MM.1S (cell line): ENCODE results near the gene PCSK9.

Experiments used
- DNase-seq: peaks from one replicate; pipeline ENCODE4 v3.0.0-alpha.2; 2015
- H2AFZ ChIP-seq: fragments of 300-600 bp; sonication (generic); 2 replicates; pipeline ENCODE4 v1.6.0; 2016; ENCODE audit warnings: antibody characterized with exemption, low read length
- H3F3A ChIP-seq: fragments of 300-600 bp; sonication (generic); 2 replicates; pipeline ENCODE4 v1.6.1; 2016; ENCODE audit warnings: mild to moderate bottlenecking, antibody characterized with exemption, low read length, moderate library complexity, mixed read lengths; ENCODE audit not compliant: insufficient read depth
- H3K27ac ChIP-seq: fragments of 300-600 bp; sonication (generic); 2 replicates; pipeline ENCODE4 v1.5.1; 2016; ENCODE audit warnings: mild to moderate bottlenecking, low read length
- H3K27me3 ChIP-seq: fragments of 300-600 bp; sonication (generic); replicated peaks from 2 replicates; pipeline ENCODE4 v1.6.0; 2016; ENCODE audit warnings: low read length; ENCODE audit not compliant: insufficient read depth
- H3K36me3 ChIP-seq: fragments of 300-600 bp; sonication (generic); replicated peaks from 2 replicates; pipeline ENCODE4 v1.6.1; 2016; ENCODE audit warnings: mild to moderate bottlenecking, low read length, mixed read lengths; ENCODE audit not compliant: insufficient read depth
- H3K4me1 ChIP-seq: fragments of 300-600 bp; sonication (generic); 2 replicates; pipeline ENCODE4 v1.6.1; 2016; ENCODE audit warnings: low read length, mixed read lengths
- H3K4me2 ChIP-seq: fragments of 300-600 bp; sonication (generic); 2 replicates; pipeline ENCODE4 v1.6.0; 2016; ENCODE audit warnings: low read depth, low read length
- H3K4me3 ChIP-seq: fragments of 300-600 bp; sonication (generic); 2 replicates; pipeline ENCODE4 v1.5.1; 2016; ENCODE audit warnings: low read length, mixed read lengths
- H3K79me2 ChIP-seq: fragments of 300-600 bp; sonication (generic); 2 replicates; pipeline ENCODE4 v1.6.1; 2016; ENCODE audit warnings: mixed run types, low read length, mixed read lengths
- H3K9ac ChIP-seq: fragments of 300-600 bp; sonication (generic); 2 replicates; pipeline ENCODE4 v1.6.1; 2016; ENCODE audit warnings: low read length, mixed read lengths
- H3K9me2 ChIP-seq: fragments of 300-600 bp; sonication (generic); replicated peaks from 2 replicates; pipeline ENCODE4 v1.6.1; 2016; ENCODE audit warnings: mild to moderate bottlenecking, low read length, mixed read lengths; ENCODE audit not compliant: insufficient read depth
- H3K9me3 ChIP-seq: fragments of 300-600 bp; sonication (generic); replicated peaks from 2 replicates; pipeline ENCODE4 v1.6.1; 2016; ENCODE audit warnings: mild to moderate bottlenecking, low read length, mixed read lengths; ENCODE audit not compliant: insufficient read depth
- H4K20me1 ChIP-seq: fragments of 300-600 bp; sonication (generic); 2 replicates; pipeline ENCODE4 v1.6.1; 2016; ENCODE audit warnings: mild to moderate bottlenecking, low read length, moderate library complexity, mixed read lengths; ENCODE audit not compliant: insufficient read depth
- EZH2 ChIP-seq: fragments of 300-600 bp; sonication (generic); optimal IDR thresholded peaks from 2 replicates; pipeline ENCODE3; 2017; ENCODE audit warnings: low read depth, mild to moderate bottlenecking, antibody characterized with exemption, low read length, mixed read lengths
- EZH2phosphoT487 ChIP-seq: fragments of 300-600 bp; sonication (generic); IDR thresholded peaks from 2 replicates; pipeline ENCODE4 v1.6.1; 2018; ENCODE audit warnings: antibody characterized with exemption, low read length
- TF ChIP-seq, protein P1 (sequence below): fragments of 300-600 bp; sonication (generic); IDR thresholded peaks from 2 replicates; pipeline ENCODE4 v1.5.1; 2016; ENCODE audit warnings: antibody characterized with exemption, low read length, mixed read lengths

PCSK9 gene

GRCh38 chr1:55064861-55065263 lies 25.5 kb downstream of the PCSK9 start:
- Histone ChIP-seq H3K9me3 (no peaks in the 10 kb centered on the region), H2AFZ (no peak overlapping the region), H3K27ac (no peak overlapping the region), H3K27me3 (no peaks in the 10 kb centered on the region), H3K9ac (no peak overlapping the region), H4K20me1 (no peaks in the 10 kb centered on the region), H3K79me2 (no peaks in the 10 kb centered on the region), H3K4me3 (no peak overlapping the region), H3K4me1 (no peaks in the 10 kb centered on the region), H3K4me2 (no peak overlapping the region), H3K36me3 (peaks cover 3% of the 10 kb centered on the region; the same call in 1 of the 2 replicates), H3K9me2 (no peaks in the 10 kb centered on the region), H3F3A (no peaks in the 10 kb centered on the region)
- DNase-seq = no peak
- TF ChIP-seq, protein P1, sequence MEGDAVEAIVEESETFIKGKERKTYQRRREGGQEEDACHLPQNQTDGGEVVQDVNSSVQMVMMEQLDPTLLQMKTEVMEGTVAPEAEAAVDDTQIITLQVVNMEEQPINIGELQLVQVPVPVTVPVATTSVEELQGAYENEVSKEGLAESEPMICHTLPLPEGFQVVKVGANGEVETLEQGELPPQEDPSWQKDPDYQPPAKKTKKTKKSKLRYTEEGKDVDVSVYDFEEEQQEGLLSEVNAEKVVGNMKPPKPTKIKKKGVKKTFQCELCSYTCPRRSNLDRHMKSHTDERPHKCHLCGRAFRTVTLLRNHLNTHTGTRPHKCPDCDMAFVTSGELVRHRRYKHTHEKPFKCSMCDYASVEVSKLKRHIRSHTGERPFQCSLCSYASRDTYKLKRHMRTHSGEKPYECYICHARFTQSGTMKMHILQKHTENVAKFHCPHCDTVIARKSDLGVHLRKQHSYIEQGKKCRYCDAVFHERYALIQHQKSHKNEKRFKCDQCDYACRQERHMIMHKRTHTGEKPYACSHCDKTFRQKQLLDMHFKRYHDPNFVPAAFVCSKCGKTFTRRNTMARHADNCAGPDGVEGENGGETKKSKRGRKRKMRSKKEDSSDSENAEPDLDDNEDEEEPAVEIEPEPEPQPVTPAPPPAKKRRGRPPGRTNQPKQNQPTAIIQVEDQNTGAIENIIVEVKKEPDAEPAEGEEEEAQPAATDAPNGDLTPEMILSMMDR = no peak
- no peak for TF ChIP-seq EZH2phosphoT487
- no peak for TF ChIP-seq EZH2

DNA sequence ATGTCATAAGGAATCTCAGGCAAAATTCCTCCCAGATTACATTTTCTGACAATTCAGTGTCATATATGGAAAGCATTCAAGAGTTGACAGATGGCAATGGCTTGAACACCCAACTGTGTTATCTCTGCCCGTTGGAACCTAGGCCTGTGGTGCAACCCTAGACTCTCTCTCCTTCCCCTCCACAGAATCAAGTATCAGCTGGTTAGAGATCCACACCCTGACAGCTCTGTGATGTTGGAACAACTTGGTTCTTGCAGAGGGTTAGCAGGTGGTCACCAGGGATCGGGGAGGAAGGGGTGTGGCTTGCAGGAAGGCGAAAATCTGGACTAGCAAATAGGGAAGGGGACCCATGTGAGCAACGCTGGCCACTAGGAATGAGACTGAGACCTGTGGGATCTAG lies 26.3 kb downstream of the PCSK9 start:
- no peaks in the 10 kb centered on the region for H3K4me1 ChIP-seq
- no peaks in the 10 kb centered on the region for H3K9me3 ChIP-seq
- H3K4me3 ChIP-seq = no peak overlapping the region
- no peaks in the 10 kb centered on the region for H3F3A ChIP-seq
- no peak for DNase-seq
- no peak overlapping the region for H2AFZ ChIP-seq
- no peaks in the 10 kb centered on the region for H3K27me3 ChIP-seq
- no peak overlapping the region for H3K9ac ChIP-seq
- TF ChIP-seq EZH2 (no peak), EZH2phosphoT487 (no peak)
- TF ChIP-seq, protein P1 = no peak
- no peaks in the 10 kb centered on the region for H3K9me2 ChIP-seq
- no peak overlapping the region for H3K27ac ChIP-seq
- H3K36me3 ChIP-seq = peaks cover 3% of the 10 kb centered on the region; the same call in 1 of the 2 replicates
- no peaks in the 10 kb centered on the region for H4K20me1 ChIP-seq
- H3K79me2 ChIP-seq = no peaks in the 10 kb centered on the region
- H3K4me2 ChIP-seq = no peak overlapping the region

- Histone ChIP-seq H3K9ac (no peak overlapping the region), H3K27ac (no peak overlapping the region), H3K4me1 (no peaks in the 10 kb centered on the region), H3F3A (no peaks in the 10 kb centered on the region), H3K9me2 (no peaks in the 10 kb centered on the region), H3K9me3 (no peaks in the 10 kb centered on the region), H3K4me3 (no peak overlapping the region), H3K27me3 (no peaks in the 10 kb centered on the region), H3K36me3 (peaks cover 3% of the 10 kb centered on the region; the same call in 1 of the 2 replicates), H3K79me2 (no peaks in the 10 kb centered on the region), H2AFZ (no peak overlapping the region), H3K4me2 (no peak overlapping the region), H4K20me1 (no peaks in the 10 kb centered on the region)
- DNase-seq = no peak
- TF ChIP-seq EZH2phosphoT487 (no peak), EZH2 (no peak)
- TF ChIP-seq, protein P1 = no peak
Observed at GRCh38 chr1:55067022-55067778, 27.9 kb downstream of the PCSK9 start.
